Breast epithelium (tissue), 3 donors: ENCODE results near the gene GMFB.

Experiments used
- CTCF ChIP-seq, 3 donors: fragments of 450-650 bp; IDR thresholded peaks; one replicate each; pipeline ENCODE4 v1.5.1; 2016 to 2017; ENCODE audit warnings: antibody characterized with exemption in 3 of 3, mild to moderate bottlenecking in 3 of 3, moderate library complexity in 3 of 3
- POLR2A ChIP-seq: fragments of 450-650 bp; IDR thresholded peaks from one replicate; pipeline ENCODE4 v1.6.1; 2016; ENCODE audit warnings: antibody characterized with exemption, mild to moderate bottlenecking, moderate library complexity

GRCh38 chr14:54488646-54489317 is at the start of gene GMFB:
- TF ChIP-seq CTCF (IDR thresholded peaks at IDR 0.05) (peak in 1 of 3 donors; percentile 30), POLR2A (peak; percentile 59)
